ENCODE results near the gene ZFAND2B. TPM values are rescaled to one million over a fixed set of nuclear protein-coding genes. Genes with fewer than 3 reads are reported as not detected.

Gene ZFAND2B
- total RNA-seq, 1 experiment from 2014 or later: 16.4 TPM

- Histone ChIP-seq H3K18ac (ENCODE audit: insufficient read length, low read depth, low read length) (no peak overlapping the region), H3K9me3 (ENCODE audit: control insufficient read depth, low read depth, low read length) (no peaks in the 10 kb centered on the region), H3T11ph (ENCODE audit: low read length) (no peak overlapping the region), H3K4ac (ENCODE audit: low read depth, low read length) (no peak overlapping the region), H2BK120ac (ENCODE audit: low read depth, low read length, poor library complexity, severe bottlenecking) (no peak overlapping the region), H2BK12ac (ENCODE audit: insufficient read length, low read depth, low read length) (no peak overlapping the region), H3K79me2 (ENCODE audit: insufficient read depth, low read length) (no peaks in the 10 kb centered on the region), H3K4me2 (ENCODE audit: insufficient read depth, insufficient read length, low read length) (no peak overlapping the region), H2AK5ac (ENCODE audit: insufficient read length, low read length) (no peak overlapping the region), H3K56ac (ENCODE audit: insufficient read length, low read depth, low read length) (no peak overlapping the region), H4K5ac (ENCODE audit: insufficient read length, low read depth, low read length) (no peak overlapping the region), H4K8ac (replicated peaks; ENCODE audit: insufficient read length, low read depth, low read length) (no peak overlapping the region), H3K4me1 (ENCODE audit: insufficient read depth, low read length) (0 out of 2 replicates have a peak, but pooled peaks cover 3% of the 10 kb centered on the region), H3K79me1 (ENCODE audit: insufficient read depth, low read depth, low read length, poor library complexity, severe bottlenecking) (peaks cover 3% of the 10 kb centered on the region), H2AFZ (ENCODE audit: low read length) (no peak overlapping the region), H2BK5ac (ENCODE audit: insufficient read length, low read length) (no peak overlapping the region), H4K20me1 (ENCODE audit: control insufficient read depth, insufficient read depth, insufficient read length) (no peaks in the 10 kb centered on the region), H4K91ac (ENCODE audit: insufficient read length, low read depth, low read length) (no peak overlapping the region), H3K23ac (ENCODE audit: insufficient read length, low read depth, low read length) (no peak overlapping the region), H3K23me2 (ENCODE audit: insufficient read length, low read depth, low read length, poor library complexity, severe bottlenecking) (peaks cover 20% of the 10 kb centered on the region), H3K9ac (ENCODE audit: extremely low read depth, insufficient read length, low read length) (no peak overlapping the region), H2BK15ac (ENCODE audit: low read depth, low read length) (no peak overlapping the region), H3K27me3 (ENCODE audit: insufficient read depth, low read length) (no peaks in the 10 kb centered on the region), H3K27ac (ENCODE audit: insufficient read length, low read depth, low read length) (no peak overlapping the region), H2BK20ac (ENCODE audit: low read depth, low read length, poor library complexity, severe bottlenecking) (no peak overlapping the region), H3K14ac (ENCODE audit: insufficient read depth, low read length) (no peak overlapping the region)
- TF ChIP-seq CTCF (conservative IDR thresholded peaks at IDR 0.05): no peak
- Mint-ChIP-seq H3K9me3 (no peaks in the 10 kb centered on the region; a peak in 2 of 5 replicates), H3K27ac (no peak overlapping the region), H3K4me3 (no peak overlapping the region; a peak in 1 of 5 replicates), H3K27me3 (ENCODE audit: low read depth) (no peaks in the 10 kb centered on the region; the same call in 1 of the 2 replicates), H3K4me1 (peaks cover 17 to 22% of the 10 kb centered on the region in 2 experiments), H3K36me3 (ENCODE audit: insufficient read depth in 1 of 3, low read depth in 3 of 3) (peaks cover 8 to 29% (median 28%) of the 10 kb centered on the region in 3 experiments)
- no CpG with 5 or more reads among the region's 7 CpGs for WGBS (ENCODE audit: extremely low coverage, insufficient read length, low lambda C conversion rate)
- DNase-seq: no peak
These were observed 31.8 kb upstream of the ZFAND2B start for GRCh38 chr2:219174801-219175200.
